ENCODE data around the gene BEND7.

DNA sequence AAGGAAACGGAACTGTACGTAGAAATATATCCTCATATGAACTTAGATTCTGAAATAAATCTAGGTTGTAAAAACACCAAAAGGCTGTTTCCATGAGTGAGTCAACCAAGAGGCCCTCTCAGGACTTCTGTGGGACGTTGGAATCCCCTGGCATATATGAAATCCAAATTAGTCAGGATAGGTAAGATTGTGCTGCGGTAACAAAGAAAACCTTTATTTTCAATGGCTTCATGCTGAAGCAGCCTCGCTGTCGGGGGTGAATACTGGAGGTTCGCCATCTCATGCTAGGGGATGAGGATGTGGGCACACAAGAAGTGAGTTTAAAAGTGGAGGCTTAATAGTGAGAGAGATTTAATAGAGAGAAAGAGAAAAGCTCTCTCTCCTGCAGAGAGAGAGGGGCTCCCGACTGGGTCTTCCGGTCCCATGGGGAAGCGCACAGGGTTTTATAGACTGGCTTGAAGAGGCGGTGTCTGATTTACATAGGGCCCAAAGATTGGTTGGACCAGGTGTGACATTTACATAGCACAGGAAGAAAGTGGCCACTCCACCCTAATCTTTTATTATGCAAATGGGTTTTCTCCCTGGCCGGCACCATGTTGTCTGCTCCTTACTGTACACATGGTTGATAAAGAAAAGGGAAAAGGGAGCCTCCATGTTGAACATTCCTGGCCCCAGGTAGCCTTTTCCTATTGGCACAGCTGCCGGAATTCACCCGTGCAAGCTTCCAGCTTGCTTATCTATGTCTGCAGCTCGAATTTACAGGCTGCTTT, 128.4 kb downstream of the BEND7 start:
- TF ChIP-seq, protein P1, sequence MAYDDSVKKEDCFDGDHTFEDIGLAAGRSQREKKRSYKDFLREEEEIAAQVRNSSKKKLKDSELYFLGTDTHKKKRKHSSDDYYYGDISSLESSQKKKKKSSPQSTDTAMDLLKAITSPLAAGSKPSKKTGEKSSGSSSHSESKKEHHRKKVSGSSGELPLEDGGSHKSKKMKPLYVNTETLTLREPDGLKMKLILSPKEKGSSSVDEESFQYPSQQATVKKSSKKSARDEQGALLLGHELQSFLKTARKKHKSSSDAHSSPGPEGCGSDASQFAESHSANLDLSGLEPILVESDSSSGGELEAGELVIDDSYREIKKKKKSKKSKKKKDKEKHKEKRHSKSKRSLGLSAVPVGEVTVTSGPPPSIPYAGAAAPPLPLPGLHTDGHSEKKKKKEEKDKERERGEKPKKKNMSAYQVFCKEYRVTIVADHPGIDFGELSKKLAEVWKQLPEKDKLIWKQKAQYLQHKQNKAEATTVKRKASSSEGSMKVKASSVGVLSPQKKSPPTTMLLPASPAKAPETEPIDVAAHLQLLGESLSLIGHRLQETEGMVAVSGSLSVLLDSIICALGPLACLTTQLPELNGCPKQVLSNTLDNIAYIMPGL (CRISPR knock-in tag; IDR thresholded peaks at IDR 0.05), result no peak
- TF ChIP-seq, protein P2, sequence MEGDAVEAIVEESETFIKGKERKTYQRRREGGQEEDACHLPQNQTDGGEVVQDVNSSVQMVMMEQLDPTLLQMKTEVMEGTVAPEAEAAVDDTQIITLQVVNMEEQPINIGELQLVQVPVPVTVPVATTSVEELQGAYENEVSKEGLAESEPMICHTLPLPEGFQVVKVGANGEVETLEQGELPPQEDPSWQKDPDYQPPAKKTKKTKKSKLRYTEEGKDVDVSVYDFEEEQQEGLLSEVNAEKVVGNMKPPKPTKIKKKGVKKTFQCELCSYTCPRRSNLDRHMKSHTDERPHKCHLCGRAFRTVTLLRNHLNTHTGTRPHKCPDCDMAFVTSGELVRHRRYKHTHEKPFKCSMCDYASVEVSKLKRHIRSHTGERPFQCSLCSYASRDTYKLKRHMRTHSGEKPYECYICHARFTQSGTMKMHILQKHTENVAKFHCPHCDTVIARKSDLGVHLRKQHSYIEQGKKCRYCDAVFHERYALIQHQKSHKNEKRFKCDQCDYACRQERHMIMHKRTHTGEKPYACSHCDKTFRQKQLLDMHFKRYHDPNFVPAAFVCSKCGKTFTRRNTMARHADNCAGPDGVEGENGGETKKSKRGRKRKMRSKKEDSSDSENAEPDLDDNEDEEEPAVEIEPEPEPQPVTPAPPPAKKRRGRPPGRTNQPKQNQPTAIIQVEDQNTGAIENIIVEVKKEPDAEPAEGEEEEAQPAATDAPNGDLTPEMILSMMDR (IDR thresholded peaks at IDR 0.05), result no peak
- TF ChIP-seq, protein P3, sequence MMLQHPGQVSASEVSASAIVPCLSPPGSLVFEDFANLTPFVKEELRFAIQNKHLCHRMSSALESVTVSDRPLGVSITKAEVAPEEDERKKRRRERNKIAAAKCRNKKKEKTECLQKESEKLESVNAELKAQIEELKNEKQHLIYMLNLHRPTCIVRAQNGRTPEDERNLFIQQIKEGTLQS (CRISPR knock-in tag; conservative IDR thresholded peaks at IDR 0.05), result no peak
- TF ChIP-seq, protein P4, sequence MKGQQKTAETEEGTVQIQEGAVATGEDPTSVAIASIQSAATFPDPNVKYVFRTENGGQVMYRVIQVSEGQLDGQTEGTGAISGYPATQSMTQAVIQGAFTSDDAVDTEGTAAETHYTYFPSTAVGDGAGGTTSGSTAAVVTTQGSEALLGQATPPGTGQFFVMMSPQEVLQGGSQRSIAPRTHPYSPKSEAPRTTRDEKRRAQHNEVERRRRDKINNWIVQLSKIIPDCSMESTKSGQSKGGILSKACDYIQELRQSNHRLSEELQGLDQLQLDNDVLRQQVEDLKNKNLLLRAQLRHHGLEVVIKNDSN (CRISPR knock-in tag; IDR thresholded peaks at IDR 0.05), result no peak
- no peak for TF ChIP-seq CREM (CRISPR knock-in tag; IDR thresholded peaks at IDR 0.05)
- TF ChIP-seq SP1 (CRISPR knock-in tag; conservative IDR thresholded peaks at IDR 0.05), result no peak
- TF ChIP-seq, protein P5, sequence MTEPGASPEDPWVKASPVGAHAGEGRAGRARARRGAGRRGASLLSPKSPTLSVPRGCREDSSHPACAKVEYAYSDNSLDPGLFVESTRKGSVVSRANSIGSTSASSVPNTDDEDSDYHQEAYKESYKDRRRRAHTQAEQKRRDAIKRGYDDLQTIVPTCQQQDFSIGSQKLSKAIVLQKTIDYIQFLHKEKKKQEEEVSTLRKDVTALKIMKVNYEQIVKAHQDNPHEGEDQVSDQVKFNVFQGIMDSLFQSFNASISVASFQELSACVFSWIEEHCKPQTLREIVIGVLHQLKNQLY (CRISPR knock-in tag; IDR thresholded peaks at IDR 0.05), result no peak
- TF ChIP-seq, protein P6, sequence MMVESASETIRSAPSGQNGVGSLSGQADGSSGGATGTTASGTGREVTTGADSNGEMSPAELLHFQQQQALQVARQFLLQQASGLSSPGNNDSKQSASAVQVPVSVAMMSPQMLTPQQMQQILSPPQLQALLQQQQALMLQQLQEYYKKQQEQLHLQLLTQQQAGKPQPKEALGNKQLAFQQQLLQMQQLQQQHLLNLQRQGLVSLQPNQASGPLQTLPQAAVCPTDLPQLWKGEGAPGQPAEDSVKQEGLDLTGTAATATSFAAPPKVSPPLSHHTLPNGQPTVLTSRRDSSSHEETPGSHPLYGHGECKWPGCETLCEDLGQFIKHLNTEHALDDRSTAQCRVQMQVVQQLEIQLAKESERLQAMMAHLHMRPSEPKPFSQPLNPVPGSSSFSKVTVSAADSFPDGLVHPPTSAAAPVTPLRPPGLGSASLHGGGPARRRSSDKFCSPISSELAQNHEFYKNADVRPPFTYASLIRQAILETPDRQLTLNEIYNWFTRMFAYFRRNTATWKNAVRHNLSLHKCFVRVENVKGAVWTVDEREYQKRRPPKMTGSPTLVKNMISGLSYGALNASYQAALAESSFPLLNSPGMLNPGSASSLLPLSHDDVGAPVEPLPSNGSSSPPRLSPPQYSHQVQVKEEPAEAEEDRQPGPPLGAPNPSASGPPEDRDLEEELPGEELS (CRISPR knock-in tag; IDR thresholded peaks at IDR 0.05), result no peak
- TF ChIP-seq, protein P7, sequence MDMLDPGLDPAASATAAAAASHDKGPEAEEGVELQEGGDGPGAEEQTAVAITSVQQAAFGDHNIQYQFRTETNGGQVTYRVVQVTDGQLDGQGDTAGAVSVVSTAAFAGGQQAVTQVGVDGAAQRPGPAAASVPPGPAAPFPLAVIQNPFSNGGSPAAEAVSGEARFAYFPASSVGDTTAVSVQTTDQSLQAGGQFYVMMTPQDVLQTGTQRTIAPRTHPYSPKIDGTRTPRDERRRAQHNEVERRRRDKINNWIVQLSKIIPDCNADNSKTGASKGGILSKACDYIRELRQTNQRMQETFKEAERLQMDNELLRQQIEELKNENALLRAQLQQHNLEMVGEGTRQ (CRISPR knock-in tag; IDR thresholded peaks at IDR 0.05), result no peak
- TF ChIP-seq ESRRA (CRISPR knock-in tag; IDR thresholded peaks at IDR 0.05; ENCODE audit: borderline replicate concordance), result no peak
- TF ChIP-seq ZBTB21 (CRISPR knock-in tag; IDR thresholded peaks at IDR 0.05; ENCODE audit: borderline replicate concordance), result no peak

All from WTC11 (cell line).